ENCODE results near the gene TXNRD2. TPM values are rescaled to one million over a fixed set of nuclear protein-coding genes. Genes with fewer than 3 reads are reported as not detected.

Gene TXNRD2
- total RNA-seq, 3 donors from 2014 or later (not counting 1 experiment from before 2014, with no cell fraction given): 23.5 to 37.3 (median 24.4) TPM

- H3K4me1 ChIP-seq (ENCODE audit: control insufficient read depth, insufficient read depth, low read length): peaks cover 17% of the 10 kb centered on the region
- 92% methylated on average over 26 of the region's 26 CpGs for WGBS (ENCODE audit: insufficient coverage)
- H3K27ac ChIP-seq (ENCODE audit: low read length): no peak overlapping the region
- intact Hi-C loops (cut with micrococcal nuclease): no loop called here
- H3K36me3 ChIP-seq (ENCODE audit: control insufficient read depth, insufficient read depth, low read length): no peaks in the 10 kb centered on the region
- H3K36me3 Mint-ChIP-seq: no peaks in the 10 kb centered on the region
- no peaks in the 10 kb centered on the region for H3K27me3 Mint-ChIP-seq (ENCODE audit: low read depth in 2 of 2)
- H3K4me3 ChIP-seq (ENCODE audit: low read length): no peak overlapping the region
- no peak overlapping the region for H3K27ac Mint-ChIP-seq
- no peaks in the 10 kb centered on the region for H3K27me3 ChIP-seq (ENCODE audit: control insufficient read depth, insufficient read depth, low read length)
- H3K9me3 ChIP-seq (ENCODE audit: control insufficient read depth, insufficient read depth, low read length): no peaks in the 10 kb centered on the region
- DNase-seq (no peak), ATAC-seq (no peak)
- no peak overlapping the region for H3K4me3 Mint-ChIP-seq
- no peak for TF ChIP-seq CTCF (IDR thresholded peaks at IDR 0.05)
- no peaks in the 10 kb centered on the region for H3K9me3 Mint-ChIP-seq
- no peaks in the 10 kb centered on the region for H3K4me1 Mint-ChIP-seq
Observed at GRCh38 chr22:19882446-19883381, 58.9 kb downstream of the TXNRD2 start.

GRCh38 chr22:19880786-19881569, 60.6 kb downstream of the TXNRD2 start:
- WGBS (ENCODE audit: insufficient coverage): 92% methylated on average over 27 of the region's 27 CpGs
- no peaks in the 10 kb centered on the region for H3K9me3 ChIP-seq (ENCODE audit: control insufficient read depth, insufficient read depth, low read length)
- Mint-ChIP-seq H3K4me3 (no peak overlapping the region), H3K36me3 (no peaks in the 10 kb centered on the region), H3K9me3 (no peaks in the 10 kb centered on the region), H3K4me1 (no peaks in the 10 kb centered on the region), H3K27me3 (ENCODE audit: low read depth in 2 of 2) (no peaks in the 10 kb centered on the region), H3K27ac (no peak overlapping the region)
- DNase-seq (no peak), ATAC-seq (no peak)
- no peaks in the 10 kb centered on the region for H3K27me3 ChIP-seq (ENCODE audit: control insufficient read depth, insufficient read depth, low read length)
- no peak overlapping the region for H3K4me3 ChIP-seq (ENCODE audit: low read length)
- intact Hi-C loops (cut with micrococcal nuclease): no loop called here
- no peak overlapping the region for H3K27ac ChIP-seq (ENCODE audit: low read length)
- peaks cover 3% of the 10 kb centered on the region for H3K4me1 ChIP-seq (ENCODE audit: control insufficient read depth, insufficient read depth, low read length)
- TF ChIP-seq CTCF (IDR thresholded peaks at IDR 0.05): no peak
- no peaks in the 10 kb centered on the region for H3K36me3 ChIP-seq (ENCODE audit: control insufficient read depth, insufficient read depth, low read length)

GRCh38 chr22:19879992-19880785, 61.4 kb downstream of the TXNRD2 start:
- Mint-ChIP-seq H3K4me1 (no peaks in the 10 kb centered on the region), H3K27ac (no peak overlapping the region), H3K9me3 (no peaks in the 10 kb centered on the region), H3K27me3 (ENCODE audit: low read depth in 2 of 2) (no peaks in the 10 kb centered on the region), H3K4me3 (no peak overlapping the region), H3K36me3 (no peaks in the 10 kb centered on the region)
- no peaks in the 10 kb centered on the region for H3K36me3 ChIP-seq (ENCODE audit: control insufficient read depth, insufficient read depth, low read length)
- H3K4me1 ChIP-seq (ENCODE audit: control insufficient read depth, insufficient read depth, low read length): no peaks in the 10 kb centered on the region
- H3K27me3 ChIP-seq (ENCODE audit: control insufficient read depth, insufficient read depth, low read length): no peaks in the 10 kb centered on the region
- intact Hi-C loops (cut with micrococcal nuclease): no loop called here
- TF ChIP-seq CTCF (IDR thresholded peaks at IDR 0.05): no peak
- ATAC-seq: no peak
- no peak overlapping the region for H3K27ac ChIP-seq (ENCODE audit: low read length)
- no peak overlapping the region for H3K4me3 ChIP-seq (ENCODE audit: low read length)
- H3K9me3 ChIP-seq (ENCODE audit: control insufficient read depth, insufficient read depth, low read length): no peaks in the 10 kb centered on the region
- no peak for DNase-seq
- 94% methylated on average over 34 of the region's 34 CpGs for WGBS (ENCODE audit: insufficient coverage)
